ENCODE measurements around the gene SSX2IP. TPM values are rescaled to one million over a fixed set of nuclear protein-coding genes. Genes with fewer than 3 reads are reported as not detected.

SSX2IP gene
- total and polyA plus RNA-seq, 2 experiments from 2014 or later, result 26.5 to 38.0 TPM

GRCh38 chr1:84701376-84701775, 11.1 kb upstream of the SSX2IP start:
- peak overlapping the region; percentile 65 for H3K4me2 ChIP-seq
- H3K79me2 ChIP-seq, result no peaks in the 10 kb centered on the region
- H3K27ac ChIP-seq, result peak overlapping the region; percentile 33
- H3K4me3 ChIP-seq, result no peak overlapping the region
- TF ChIP-seq EZH2 (IDR thresholded peaks at IDR 0.05; ENCODE audit: borderline replicate concordance), result no peak
- H3K9me3 ChIP-seq (ENCODE audit: low read depth), result no peaks in the 10 kb centered on the region
- no peak overlapping the region for H2AFZ ChIP-seq
- H3K27me3 ChIP-seq, result no peaks in the 10 kb centered on the region
- DNase-seq (ENCODE audit: low spot score), result no peak
- peaks cover 25% of the 10 kb centered on the region for H3K4me1 ChIP-seq (ENCODE audit: insufficient read depth)
- no peaks in the 10 kb centered on the region for H3K9me2 ChIP-seq (replicated peaks; ENCODE audit: insufficient read depth)
- no peaks in the 10 kb centered on the region for H3K36me3 ChIP-seq (replicated peaks; ENCODE audit: insufficient read depth, low read depth)
- 16% methylated on average over 5 of the region's 5 CpGs for WGBS (ENCODE audit: low lambda C conversion rate, missing lambda C conversion rate)
- H4K20me1 ChIP-seq (ENCODE audit: insufficient read depth, poor library complexity, severe bottlenecking), result no peaks in the 10 kb centered on the region

- Histone ChIP-seq H3K9me2 (replicated peaks; ENCODE audit: insufficient read depth) (no peaks in the 10 kb centered on the region), H3K36me3 (replicated peaks; ENCODE audit: insufficient read depth, low read depth) (no peaks in the 10 kb centered on the region), H2AFZ (no peak overlapping the region), H3K4me3 (no peak overlapping the region), H3K79me2 (no peaks in the 10 kb centered on the region), H3K4me1 (ENCODE audit: insufficient read depth) (peaks cover 25% of the 10 kb centered on the region), H4K20me1 (ENCODE audit: insufficient read depth, poor library complexity, severe bottlenecking) (no peaks in the 10 kb centered on the region), H3K4me2 (no peak overlapping the region), H3K27ac (peak overlapping the region; percentile 2), H3K27me3 (no peaks in the 10 kb centered on the region), H3K9me3 (ENCODE audit: low read depth) (no peaks in the 10 kb centered on the region)
- 55% methylated on average over 1 of the region's 1 CpG for WGBS (ENCODE audit: low lambda C conversion rate, missing lambda C conversion rate)
- no peak for DNase-seq (ENCODE audit: low spot score)
- TF ChIP-seq EZH2phosphoT487 (IDR thresholded peaks at IDR 0.05; ENCODE audit: low read depth, severe bottlenecking, unreplicated experiment) (no peak), CTCF (IDR thresholded peaks at IDR 0.05; ENCODE audit: poor library complexity) (no peak), EZH2 (IDR thresholded peaks at IDR 0.05; ENCODE audit: borderline replicate concordance) (no peak)
Observed at GRCh38 chr1:84700070-84700469, 9.8 kb upstream of the SSX2IP start.

- no peaks in the 10 kb centered on the region for H4K20me1 ChIP-seq (ENCODE audit: insufficient read depth, poor library complexity, severe bottlenecking)
- peak overlapping the region; percentile 21 for H3K4me2 ChIP-seq
- peak overlapping the region; percentile 76 for H3K27ac ChIP-seq
- no peaks in the 10 kb centered on the region for H3K9me3 ChIP-seq (ENCODE audit: low read depth)
- 35% methylated on average over 2 of the region's 2 CpGs for WGBS (ENCODE audit: low lambda C conversion rate, missing lambda C conversion rate)
- H3K9me2 ChIP-seq (replicated peaks; ENCODE audit: insufficient read depth), result no peaks in the 10 kb centered on the region
- H3K4me3 ChIP-seq, result no peak overlapping the region
- DNase-seq (ENCODE audit: low spot score), result peak; percentile 68
- H3K4me1 ChIP-seq (ENCODE audit: insufficient read depth), result peaks cover 25% of the 10 kb centered on the region
- no peaks in the 10 kb centered on the region for H3K27me3 ChIP-seq
- no peaks in the 10 kb centered on the region for H3K79me2 ChIP-seq
- no peaks in the 10 kb centered on the region for H3K36me3 ChIP-seq (replicated peaks; ENCODE audit: insufficient read depth, low read depth)
- no peak for TF ChIP-seq EZH2 (IDR thresholded peaks at IDR 0.05; ENCODE audit: borderline replicate concordance)
- no peak overlapping the region for H2AFZ ChIP-seq
Observed at GRCh38 chr1:84698151-84699110, 8.2 kb upstream of the SSX2IP start.

- 55% methylated on average over 1 of the region's 1 CpG for WGBS (ENCODE audit: low lambda C conversion rate, missing lambda C conversion rate)
- peaks cover 8% of the 10 kb centered on the region for H3K79me2 ChIP-seq
- H3K27ac ChIP-seq, result no peak overlapping the region
- H3K9me2 ChIP-seq (replicated peaks; ENCODE audit: insufficient read depth), result no peaks in the 10 kb centered on the region
- H3K27me3 ChIP-seq, result no peaks in the 10 kb centered on the region
- H3K4me2 ChIP-seq, result no peak overlapping the region
- H3K36me3 ChIP-seq (replicated peaks; ENCODE audit: insufficient read depth, low read depth), result no peaks in the 10 kb centered on the region
- no peak overlapping the region for H3K4me3 ChIP-seq
- DNase-seq (ENCODE audit: low spot score), result no peak
- no peak overlapping the region for H2AFZ ChIP-seq
- H4K20me1 ChIP-seq (ENCODE audit: insufficient read depth, poor library complexity, severe bottlenecking), result no peaks in the 10 kb centered on the region
- H3K4me1 ChIP-seq (ENCODE audit: insufficient read depth), result peaks cover 12% of the 10 kb centered on the region
- H3K9me3 ChIP-seq (ENCODE audit: low read depth), result no peaks in the 10 kb centered on the region
- TF ChIP-seq CTCF (IDR thresholded peaks at IDR 0.05; ENCODE audit: poor library complexity) (no peak), EZH2phosphoT487 (IDR thresholded peaks at IDR 0.05; ENCODE audit: low read depth, severe bottlenecking, unreplicated experiment) (no peak), EZH2 (IDR thresholded peaks at IDR 0.05; ENCODE audit: borderline replicate concordance) (no peak)
Observed at GRCh38 chr1:84693785-84694184, 3.5 kb upstream of the SSX2IP start.

Data from hepatocyte (in vitro differentiated cells).